Heart left ventricle (tissue), 16 donors: ENCODE measurements around the gene SLC23A3. TPM values are rescaled to one million over a fixed set of nuclear protein-coding genes. Genes with fewer than 3 reads are reported as not detected.

Experiments used
- ATAC-seq, 4 donors: fragments of 200-7000 bp; cut with Tn5 transposase; one replicate each; pipeline ENCODE4 v1.9.1; 2020 to 2022; ENCODE audit warnings: moderate library complexity in 4 of 4, mild to moderate bottlenecking in 3 of 4, moderate number of reproducible peaks in 1 of 4
- DNase-seq, 5 donors: peaks; one replicate each; pipeline ENCODE4 v3.0.0-alpha.2; 2020
- H3K27ac ChIP-seq, 12 donors: fragments of 200-600 bp; sonication (generic) in 4 of 12; one replicate each; pipeline versions ENCODE4 v1.5.0 to v1.8.0; 2016 to 2022; ENCODE audit warnings: mild to moderate bottlenecking in 2 of 12
- H3K27me3 ChIP-seq, 9 donors: fragments of 200-600 bp; sonication (generic) in 2 of 9; one replicate each; pipeline versions ENCODE4 v1.5.1 to v1.8.0; 2016 to 2022; ENCODE audit warnings: mild to moderate bottlenecking in 3 of 9
- H3K36me3 ChIP-seq, 9 donors: fragments of 200-600 bp; sonication (generic) in 2 of 9; one replicate each; pipeline versions ENCODE4 v1.5.0 to v1.8.0; 2018 to 2022; ENCODE audit warnings: mild to moderate bottlenecking in 2 of 9
- H3K4me1 ChIP-seq, 12 donors: fragments of 200-600 bp; sonication (generic) in 4 of 12; one replicate each; pipeline versions ENCODE4 v1.5.0 to v1.8.0; 2016 to 2022; ENCODE audit warnings: mild to moderate bottlenecking in 3 of 12
- H3K4me3 ChIP-seq, 12 donors: fragments of 200-600 bp; sonication (generic) in 4 of 12; one replicate each; pipeline versions ENCODE4 v1.5.0 to v1.8.0; 2017 to 2022; ENCODE audit warnings: mild to moderate bottlenecking in 9 of 12, moderate library complexity in 4 of 12
- H3K9me3 ChIP-seq, 12 donors: fragments of 200-600 bp; sonication (generic) in 4 of 12; one replicate each; pipeline versions ENCODE4 v1.5.0 to v1.8.0; 2016 to 2022; ENCODE audit warnings: mild to moderate bottlenecking in 1 of 12
- CTCF ChIP-seq, 12 donors: fragments of 200-600 bp; sonication (generic) in 4 of 12; IDR thresholded peaks; one replicate each; pipeline versions ENCODE4 v1.5.0 to v1.8.0; 2018 to 2022; ENCODE audit warnings: antibody characterized with exemption in 12 of 12, mild to moderate bottlenecking in 5 of 12
- POLR2A ChIP-seq, 2 donors: fragments of 450-650 bp; IDR thresholded peaks; one replicate each; pipeline ENCODE4 v1.6.1; 2017; ENCODE audit warnings: antibody characterized with exemption in 2 of 2, mild to moderate bottlenecking in 2 of 2, moderate library complexity in 2 of 2
- WGBS, 4 donors: extraction: QIAGEN DNeasy Blood & Tissue Kit in 2 of 4; methylation state at CpG; one replicate each; pipeline versions ENCODE4 v1.1.5 to v1.1.7; 2013 to 2018; 5-methylcytosine and 5-hydroxymethylcytosine counted together
- intact Hi-C, 10 donors: fragments of 100-400 bp; cut with DNase I; formaldehyde crosslinking; loops; one replicate each; pipeline versions ENCODE4 v1.11.1 to v1.14.2; 2022
- polyA plus RNA-seq, 2 donors: library from polyadenylated mRNA; stranded (reverse); fragments of 200-250 nt; gene quantifications; one replicate each; pipeline ENCODE4 v1.2.3, GENCODE V29; 2013
- total RNA-seq, 9 donors: library from RNA; depleted of rRNA in 2 of 9; stranded (reverse); fragments of >200 nt in 2 of 9; fragmentation: NEBNext Ultra II Directional in 3 of 9; extraction: Animal tissue kit (Norgen Biotek cat#: 25700) in 3 of 9; gene quantifications; one replicate each; pipeline versions ENCODE4 v1.1.0 to v1.2.4, GENCODE V29; 2016 to 2023
- donor health status: ischemic (EF 13 %, LVEDD 7.1; RV severe dilation, severe dysfunction).
- donor health status: healthy with polysubstance abuse.
- donor health status: DM: no; HTN: yes; CAD: no.
- donor health status: DM: no; HTN: no; CAD: no.
- donor health status: ischemic (EF 25% LVEDD 6.9; RV normal size, moderate dysfunction).
- donor health status: ischemic (EF 25% LVEDD 5.7; RV mildly dilated, moderate dysfunction).
- donor health status: healthy.
- donor health status: DM: yes; HTN: yes; CAD: no.
- donor health status: ischemic (EF 35%, LVEDD 5.7; RV mildly dilated, moderate dysfunction).
- donor health status: nonischemic (EF 11% LVEDD 7.7; RV severe dilation, severe dysfunction).
- donor health status: DM: yes; HTN: yes; CAD: no.
- donor health status: PGD.
- donor health status: ischemic (EF 29% LVEDD 5.4; RV normal size, mild dysfunction).
- donor health status: nonischemic (EF 23%, LVEDD 6.1; RV moderate dilation, normal function).

SLC23A3 gene
- total and polyA plus RNA-seq, 11 donors: 0.12 to 0.92 (median 0.44) TPM; not detected in 1

- TF ChIP-seq CTCF (IDR thresholded peaks at IDR 0.05): no peak
- TF ChIP-seq POLR2A (IDR thresholded peaks at IDR 0.05): no peak
- Histone ChIP-seq H3K27ac (no peak overlapping the region), H3K27me3 (no peaks in the 10 kb centered on the region), H3K9me3 (no peaks in the 10 kb centered on the region), H3K36me3 (peaks cover 0 to 65% (median 56%) of the 10 kb centered on the region in 9 donors), H3K4me3 (no peak overlapping the region), H3K4me1 (peaks cover 5 to 39% (median 16%) of the 10 kb centered on the region in 12 donors)
- intact Hi-C loops: loop anchor here in 1 of 10 donors (2.0 kb wide), 1 partner anchor 24 kb away; no protein-coding TSS in a partner anchor
- WGBS, 4 donors: 78 to 92% (median 87%) methylated on average over 5 of the region's 5 CpGs
- ATAC-seq (no peak), DNase-seq (no peak)
These were observed 11.1 kb upstream of the SLC23A3 start for GRCh38 chr2:219180961-219181360.

- no peak for TF ChIP-seq CTCF (IDR thresholded peaks at IDR 0.05)
- TF ChIP-seq POLR2A (IDR thresholded peaks at IDR 0.05): no peak
- Histone ChIP-seq H3K27me3 (no peaks in the 10 kb centered on the region), H3K36me3 (peaks cover 0 to 63% (median 59%) of the 10 kb centered on the region in 9 donors), H3K4me3 (peak overlapping the region in 5 of 12 donors; percentile 86 to 99 (median 99)), H3K4me1 (peaks cover 5 to 50% (median 25%) of the 10 kb centered on the region in 12 donors), H3K9me3 (no peaks in the 10 kb centered on the region), H3K27ac (no peak overlapping the region)
- 87 to 99% (median 96%) methylated on average over 5 to 9 of the region's 9 CpGs for WGBS, 4 donors
- intact Hi-C loops: loop anchor here in 8 of 10 donors (2.0 to 10.0 kb wide), 9 partner anchors 25 to 895 kb away; partner anchors contain the start of genes ABCB6 (in 3 of the 8), DNAJB2 (in 3 of the 8), DNPEP (in 3 of the 8) and ANKZF1 (in 1 of the 8)
- ATAC-seq: no peak
- DNase-seq: no peak
These were observed 10.0 kb upstream of the SLC23A3 start for GRCh38 chr2:219179601-219180465.

- peak overlapping the region; percentile 58 to 99 (median 92) for H3K4me3 ChIP-seq
- TF ChIP-seq POLR2A (IDR thresholded peaks at IDR 0.05): no peak
- TF ChIP-seq CTCF (IDR thresholded peaks at IDR 0.05): peak in 2 of 12 donors; percentile 1 to 2
- ATAC-seq: peak in 2 of 4 donors; percentile 11 to 12
- intact Hi-C loops: loop anchor here in 8 of 10 donors (1.0 to 10.0 kb wide), 10 partner anchors 18 to 894 kb away; partner anchors contain the start of genes ABCB6 (in 3 of the 8), DNAJB2 (in 3 of the 8), DNPEP (in 3 of the 8) and ZFAND2B (in 2 of the 8)
- 2 to 9% (median 5%) methylated on average over 20 to 45 of the region's 45 CpGs for WGBS, 4 donors
- no peaks in the 10 kb centered on the region for H3K27me3 ChIP-seq
- peak; percentile 56 to 80 (median 63) for DNase-seq
- H3K36me3 ChIP-seq: peaks cover 0 to 63% (median 59%) of the 10 kb centered on the region in 9 donors
- peaks cover 5 to 58% (median 27%) of the 10 kb centered on the region in 12 donors for H3K4me1 ChIP-seq
- peak overlapping the region; percentile 96 to 100 (median 98) for H3K27ac ChIP-seq
- no peaks in the 10 kb centered on the region for H3K9me3 ChIP-seq
These were observed 8.7 kb upstream of the SLC23A3 start for GRCh38 chr2:219178377-219179175.
